ENCODE data around the gene VPS37C. TPM values are rescaled to one million over a fixed set of nuclear protein-coding genes. Genes with fewer than 3 reads are reported as not detected.

The VPS37C gene
- total and polyA plus RNA-seq, 2 donors from 2014 or later, result 13.9 to 31.8 TPM

GRCh38 chr11:61109671-61110070 is 51.6 kb downstream of the VPS37C start:
- no peaks in the 10 kb centered on the region for H3K4me1 ChIP-seq (ENCODE audit: control insufficient read depth in 2 of 3, insufficient read depth in 2 of 3, low read depth in 1 of 3, low read length in 3 of 3)
- DNase-seq, result no peak
- no peak for TF ChIP-seq CTCF (IDR thresholded peaks at IDR 0.05; ENCODE audit: borderline replicate concordance, extremely low read depth, insufficient read depth)
- no peak overlapping the region for H3K4me3 ChIP-seq (ENCODE audit: low read length in 3 of 3)
- H3K36me3 ChIP-seq (ENCODE audit: control insufficient read depth in 2 of 3, insufficient read depth in 3 of 3, low read length in 3 of 3), result no peaks in the 10 kb centered on the region
- H3K9me3 ChIP-seq (ENCODE audit: control insufficient read depth in 2 of 3, insufficient read depth in 1 of 3, low read length in 3 of 3), result no peaks in the 10 kb centered on the region
- intact Hi-C loops (cut with DNase I), result no loop called here
- no peak for FAIRE-seq
- H3K9ac ChIP-seq (ENCODE audit: low read length in 3 of 3), result no peak overlapping the region
- H3K27me3 ChIP-seq (ENCODE audit: control insufficient read depth, insufficient read depth, low read length), result no peaks in the 10 kb centered on the region
- H3K27ac ChIP-seq (ENCODE audit: low read depth in 2 of 2, low read length in 2 of 2), result no peak overlapping the region

- DNase-seq (no peak), FAIRE-seq (no peak)
- H3K36me3 ChIP-seq (ENCODE audit: control insufficient read depth in 2 of 3, insufficient read depth in 3 of 3, low read length in 3 of 3), result no peaks in the 10 kb centered on the region
- TF ChIP-seq CTCF (IDR thresholded peaks at IDR 0.05; ENCODE audit: borderline replicate concordance, extremely low read depth, insufficient read depth), result no peak
- H3K9ac ChIP-seq (ENCODE audit: low read length in 3 of 3), result no peak overlapping the region
- intact Hi-C loops (cut with DNase I), result no loop called here
- H3K9me3 ChIP-seq (ENCODE audit: control insufficient read depth in 2 of 3, insufficient read depth in 1 of 3, low read length in 3 of 3), result no peaks in the 10 kb centered on the region
- H3K4me3 ChIP-seq (ENCODE audit: low read length in 3 of 3), result no peak overlapping the region
- no peak overlapping the region for H3K27ac ChIP-seq (ENCODE audit: low read depth in 2 of 2, low read length in 2 of 2)
- no peaks in the 10 kb centered on the region for H3K4me1 ChIP-seq (ENCODE audit: control insufficient read depth in 2 of 3, insufficient read depth in 2 of 3, low read depth in 1 of 3, low read length in 3 of 3)
- no peaks in the 10 kb centered on the region for H3K27me3 ChIP-seq (ENCODE audit: control insufficient read depth, insufficient read depth, low read length)
Observed at GRCh38 chr11:61108847-61109585, 52.2 kb downstream of the VPS37C start.

GRCh38 chr11:61107888-61108287 is 53.3 kb downstream of the VPS37C start:
- no peak for DNase-seq
- FAIRE-seq, result no peak

More at GRCh38 chr11:61107888-61108287, 53.3 kb downstream of the VPS37C start:
- no peak overlapping the region for H3K27ac ChIP-seq (ENCODE audit: low read depth in 2 of 2, low read length in 2 of 2)
- no peak for TF ChIP-seq CTCF (IDR thresholded peaks at IDR 0.05; ENCODE audit: borderline replicate concordance, extremely low read depth, insufficient read depth)
- intact Hi-C loops (cut with DNase I), result no loop called here
- H3K4me3 ChIP-seq (ENCODE audit: low read length in 3 of 3), result no peak overlapping the region
- H3K27me3 ChIP-seq (ENCODE audit: control insufficient read depth, insufficient read depth, low read length), result no peaks in the 10 kb centered on the region
- no peaks in the 10 kb centered on the region for H3K9me3 ChIP-seq (ENCODE audit: control insufficient read depth in 2 of 3, insufficient read depth in 1 of 3, low read length in 3 of 3)
- H3K4me1 ChIP-seq (ENCODE audit: control insufficient read depth in 2 of 3, insufficient read depth in 2 of 3, low read depth in 1 of 3, low read length in 3 of 3), result no peaks in the 10 kb centered on the region
- H3K9ac ChIP-seq (ENCODE audit: low read length in 3 of 3), result no peak overlapping the region
- H3K36me3 ChIP-seq (ENCODE audit: control insufficient read depth in 2 of 3, insufficient read depth in 3 of 3, low read length in 3 of 3), result no peaks in the 10 kb centered on the region

Measured in kidney (tissue), 14 donors.